HG02970 (cell line): ENCODE data around the gene SPSB4.
"Not testable (repeated sequence)": the region's sequence is repeated elsewhere in the genome, so short reads cannot be mapped to it uniquely, and the experiment has no call there.

Experiments used
- ATAC-seq: cut with Tn5 transposase; IDR thresholded peaks from one replicate; pipeline ENCODE4 v1.9.1; 2021; ENCODE audit warnings: mild to moderate bottlenecking, moderate library complexity, moderate number of reproducible peaks; ENCODE audit not compliant: unreplicated experiment, low FRiP score

The SPSB4 gene

DNA sequence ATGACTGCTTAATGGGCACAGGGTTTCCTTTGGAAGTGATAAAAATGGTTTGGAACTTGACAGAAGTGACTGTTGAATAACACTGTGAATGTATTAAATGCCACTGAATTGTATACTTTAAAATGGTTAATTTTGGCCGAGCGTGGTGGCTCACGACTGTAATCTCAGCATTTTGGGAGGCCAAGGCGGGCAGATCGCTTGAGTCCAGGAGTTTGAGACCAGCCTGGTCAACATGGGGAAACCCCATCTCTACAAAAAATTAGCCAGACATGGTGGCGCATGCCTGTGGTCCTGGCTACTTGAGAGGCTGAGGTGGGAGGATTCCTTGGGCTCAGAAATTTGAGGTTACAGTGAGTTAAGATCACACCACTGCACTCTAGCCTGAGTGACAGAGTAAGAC lies 62.5 kb downstream of the SPSB4 start:
- ATAC-seq = not testable (repeated sequence)

DNA sequence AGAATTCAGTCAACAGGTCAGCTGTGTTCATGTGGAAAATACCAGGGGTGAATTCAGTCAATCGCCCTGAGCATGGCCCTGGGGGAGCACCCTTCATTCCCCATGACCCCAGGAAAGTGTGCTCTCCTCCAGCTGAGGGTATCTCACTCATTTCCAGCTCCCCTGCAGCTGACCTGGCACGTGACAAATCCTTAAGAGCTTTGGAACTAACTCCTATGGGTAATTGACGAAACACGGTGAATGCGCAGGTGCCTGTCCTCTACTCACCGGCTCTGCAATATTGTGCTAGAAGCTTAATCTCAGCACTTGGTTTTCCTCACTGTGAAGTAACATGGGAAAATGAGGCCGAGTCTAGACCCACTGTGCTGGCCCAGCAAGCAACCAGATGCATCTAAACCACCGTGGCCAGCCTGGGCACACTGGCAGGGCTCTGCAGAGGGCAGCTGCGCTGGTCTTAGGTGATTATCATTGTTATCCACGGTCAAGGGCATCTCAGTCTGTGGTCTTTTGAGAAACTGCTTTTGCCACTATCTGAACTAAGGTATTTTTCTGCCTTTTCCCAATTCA lies 63.1 kb downstream of the SPSB4 start:
- no peak for ATAC-seq

DNA sequence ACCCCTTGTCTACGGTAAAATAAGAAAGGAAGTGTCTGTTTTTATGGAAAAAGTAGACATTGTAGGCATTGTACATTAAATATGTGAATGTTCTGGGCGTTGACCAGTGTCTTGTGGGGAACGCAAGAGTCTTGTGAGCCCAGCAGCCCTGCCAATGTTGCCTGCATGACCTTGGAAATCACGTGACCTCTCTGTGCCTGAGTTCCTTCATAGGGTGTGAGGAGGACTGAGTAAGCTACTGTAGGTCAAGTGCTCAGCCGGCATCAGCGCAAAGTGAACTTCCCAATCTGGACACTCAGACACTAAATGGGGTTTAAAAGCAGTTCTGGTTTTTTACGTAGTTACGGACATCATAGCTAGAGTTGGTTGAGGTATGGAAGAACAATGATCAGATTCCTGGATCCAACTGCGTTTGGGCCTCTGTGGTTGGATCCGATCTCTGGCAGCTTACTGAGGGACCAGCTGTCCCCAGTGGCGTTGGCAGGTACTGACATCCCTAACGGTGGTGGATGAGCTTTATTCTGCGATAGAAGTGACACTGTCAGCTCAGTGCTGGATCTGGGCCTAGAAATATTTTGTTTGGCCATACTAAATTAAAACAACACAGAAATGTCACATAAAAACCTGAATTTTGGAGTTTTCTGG lies 63.8 kb downstream of the SPSB4 start:
- no peak for ATAC-seq

DNA sequence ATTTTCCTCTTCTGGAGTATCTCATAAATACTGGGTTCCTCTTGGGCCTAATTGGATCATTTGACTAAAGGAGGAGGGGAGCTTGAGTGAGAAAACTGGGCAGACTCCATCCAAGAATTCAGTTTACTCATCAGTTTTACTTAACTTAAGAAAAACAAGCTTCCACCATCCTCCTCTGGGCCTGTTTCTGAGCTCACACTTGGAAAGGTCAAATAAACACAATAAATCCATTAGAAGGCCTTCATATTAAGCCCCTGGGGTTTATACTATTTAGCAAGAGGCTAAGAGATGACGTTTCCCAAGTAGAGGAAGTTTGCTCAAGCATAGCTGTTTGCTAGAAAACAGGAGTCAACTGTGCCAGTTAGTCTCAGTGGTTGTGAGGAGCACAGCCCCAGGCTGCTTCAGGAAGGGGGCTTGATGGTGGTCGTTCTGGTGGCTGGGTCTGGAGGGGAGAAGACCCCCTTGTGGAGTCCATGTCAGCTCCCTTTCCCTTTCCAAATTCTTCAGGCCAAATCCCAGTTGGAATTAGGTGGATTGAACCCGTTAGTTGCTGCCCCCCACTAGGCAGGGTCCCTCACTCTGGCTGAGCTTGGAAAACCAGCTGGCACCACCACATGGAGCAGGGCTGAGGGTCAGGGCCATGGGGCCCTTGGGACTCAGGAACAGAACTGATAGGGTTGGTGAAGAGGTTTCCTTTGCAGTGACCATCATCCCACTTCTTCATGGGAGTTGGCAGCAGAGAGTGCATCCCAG lies 64.8 kb downstream of the SPSB4 start:
- no peak for ATAC-seq

DNA sequence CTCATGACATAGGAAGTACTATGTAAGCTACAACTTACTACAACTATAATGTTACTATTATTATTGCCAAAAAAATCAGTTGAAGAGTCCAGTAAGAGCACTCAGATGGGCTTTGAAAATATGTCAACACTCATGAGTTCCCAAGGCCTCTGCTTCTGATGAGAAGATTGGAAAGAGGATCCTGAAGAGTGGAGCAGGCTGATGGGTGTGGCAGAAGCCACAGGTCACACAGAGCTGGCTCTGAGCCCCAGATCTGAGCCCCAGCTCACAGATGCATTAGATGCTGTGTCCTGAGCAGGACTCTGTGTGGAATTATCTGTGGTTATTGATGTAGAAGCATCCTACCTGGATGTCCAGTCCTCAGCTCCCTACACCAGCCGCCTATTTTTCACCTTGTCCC lies 65.6 kb downstream of the SPSB4 start:
- ATAC-seq = no peak

DNA sequence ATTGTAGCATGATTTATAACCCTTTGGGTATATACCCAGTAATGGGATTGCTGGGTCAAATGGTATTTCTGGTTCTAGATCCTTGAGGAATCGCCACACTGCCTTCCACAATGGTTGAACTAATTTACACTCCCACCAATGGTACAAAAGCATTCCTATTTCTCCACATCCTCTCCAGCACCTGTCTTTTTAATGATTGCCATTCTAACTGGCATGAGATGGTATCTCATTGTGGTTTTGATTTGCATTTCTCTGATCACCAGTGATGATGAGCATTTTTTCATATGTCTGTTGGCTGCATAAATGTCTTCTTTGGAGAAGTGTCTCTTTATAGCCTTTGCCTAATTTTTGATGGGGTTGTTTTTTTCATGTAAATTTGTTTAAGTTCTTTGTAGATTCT lies 66.8 kb downstream of the SPSB4 start:
- not testable (repeated sequence) for ATAC-seq

DNA sequence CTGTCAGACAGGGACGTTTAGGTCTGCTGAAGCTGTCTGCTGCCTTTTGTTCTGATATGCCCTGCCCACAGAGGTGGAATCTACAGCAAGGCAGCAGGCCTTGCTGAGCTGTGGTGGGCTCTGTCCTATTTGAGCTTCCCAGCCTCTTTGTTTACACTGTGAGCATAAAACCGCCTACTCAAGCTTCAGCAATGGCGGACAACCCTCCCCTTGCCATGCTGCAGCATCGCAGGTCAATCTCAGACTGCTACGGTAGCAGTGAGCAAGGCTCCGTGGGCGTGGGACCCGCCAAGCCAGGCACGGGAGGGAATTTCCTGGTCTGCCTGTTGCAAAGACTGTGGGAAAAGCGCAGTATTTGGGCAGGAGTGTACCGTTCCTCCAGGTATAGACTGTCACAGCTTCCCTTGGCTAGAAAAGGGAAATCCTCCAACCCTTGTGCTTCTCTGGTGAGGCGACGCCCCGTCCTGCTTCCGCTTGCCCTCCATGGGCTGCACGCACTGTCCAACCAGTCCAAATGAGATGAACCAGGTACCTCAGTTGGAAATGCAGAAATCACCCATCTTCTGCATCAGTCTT lies 71.4 kb downstream of the SPSB4 start:
- ATAC-seq = no peak

DNA sequence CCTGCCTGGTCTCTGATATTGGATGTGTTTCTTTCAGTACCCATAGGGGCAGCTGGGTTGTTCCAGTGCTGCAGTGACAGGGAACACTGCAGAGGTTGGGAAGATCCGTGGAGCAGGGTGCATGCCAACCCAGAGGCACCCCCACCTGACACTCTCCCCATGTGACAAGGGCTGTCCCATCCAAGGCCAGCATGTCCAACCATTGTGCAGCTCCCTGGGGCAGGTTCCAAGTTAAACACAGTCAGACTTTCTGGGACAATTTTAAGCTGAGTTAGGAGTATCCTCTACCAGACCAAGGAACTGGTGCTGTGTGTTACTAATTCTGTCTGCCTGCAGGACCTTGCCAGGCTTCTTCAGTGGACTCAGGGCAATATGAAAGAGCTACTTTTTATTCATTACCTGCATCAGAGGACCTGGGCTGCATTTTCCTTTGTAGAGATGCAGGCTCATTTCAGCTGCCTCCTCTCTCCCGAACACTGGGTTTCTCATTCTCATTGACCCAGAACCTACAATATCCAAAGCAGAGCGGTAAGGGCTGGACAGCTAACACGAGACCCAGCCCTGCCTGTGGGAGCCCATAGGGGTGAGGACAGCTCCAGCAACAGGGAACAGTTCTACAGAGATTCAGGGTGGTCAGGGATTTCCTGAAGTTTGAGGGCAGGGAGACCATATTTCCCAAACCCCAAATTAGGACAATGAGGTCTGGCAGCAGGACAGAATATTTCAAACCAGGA lies 72.7 kb downstream of the SPSB4 start:
- no peak for ATAC-seq

DNA sequence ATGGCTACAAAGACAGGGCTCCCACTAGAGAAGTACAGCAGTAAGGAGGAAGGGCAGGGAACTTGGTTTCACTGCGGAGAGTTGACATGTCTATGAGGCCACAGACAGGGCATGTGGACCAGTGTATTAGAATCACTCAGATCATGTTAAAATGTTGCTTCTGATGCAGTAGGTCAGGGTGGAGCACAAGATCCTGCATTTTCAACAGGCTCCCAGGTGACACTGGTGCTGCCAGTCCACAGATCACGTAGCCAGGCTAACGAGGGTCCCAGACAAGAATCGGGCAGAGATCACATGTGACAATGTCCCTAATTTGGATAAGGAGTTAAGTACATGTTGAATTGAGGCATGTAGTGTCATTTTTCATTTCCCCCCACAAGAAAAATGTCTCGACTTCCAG lies 73.6 kb downstream of the SPSB4 start:
- ATAC-seq = no peak

DNA sequence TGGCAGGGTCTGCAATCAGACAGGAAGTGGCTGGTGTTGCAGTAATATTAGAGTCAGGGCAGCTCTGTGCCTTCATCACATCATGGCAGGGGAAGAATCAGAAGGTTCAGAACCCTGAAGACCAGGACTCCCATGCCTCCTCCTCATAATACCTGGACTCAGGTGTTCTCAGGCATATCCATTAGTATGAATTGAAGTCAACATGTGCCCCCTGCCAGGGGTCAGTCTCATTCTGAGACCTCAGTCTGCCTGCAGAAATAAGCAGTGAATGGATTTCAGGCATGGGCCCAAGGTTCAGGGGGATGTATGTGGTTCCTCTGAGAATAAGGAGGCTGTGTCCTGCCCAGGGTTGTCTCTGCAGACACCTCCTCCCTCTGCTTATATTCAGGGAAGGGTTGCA lies 74.2 kb downstream of the SPSB4 start:
- no peak for ATAC-seq

DNA sequence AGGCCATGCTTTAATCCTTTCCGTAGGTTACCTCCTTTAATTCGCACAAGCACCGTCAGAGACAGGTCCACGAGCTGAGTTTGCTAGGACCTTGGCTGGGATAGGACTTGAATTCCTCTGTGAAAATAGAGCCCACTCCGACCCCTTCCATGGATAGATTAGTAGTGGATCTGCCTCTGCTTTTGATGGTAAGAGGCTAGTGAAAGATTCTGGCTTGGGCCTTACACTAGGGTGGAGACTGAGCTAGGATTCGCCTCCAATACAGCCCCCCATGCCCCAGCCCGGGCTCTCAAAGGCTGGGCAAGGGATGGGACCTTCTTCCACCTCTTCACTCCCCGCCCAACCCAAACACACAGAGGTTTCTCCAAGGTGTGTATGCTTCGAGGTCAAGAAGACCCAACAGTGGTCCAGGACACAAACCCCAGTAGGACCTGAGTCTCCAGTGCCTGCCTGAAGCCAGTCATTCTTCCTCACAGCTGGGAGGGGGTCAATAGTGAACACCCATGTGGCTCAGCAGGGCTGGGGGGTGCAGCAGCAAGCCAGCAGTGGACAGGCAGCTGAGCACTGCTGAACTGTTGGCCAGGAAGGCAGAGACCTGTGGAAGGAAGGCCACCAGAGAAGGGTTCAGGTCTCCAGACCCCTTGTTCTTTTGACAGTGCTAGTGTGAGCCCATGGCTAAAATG lies 75.7 kb downstream of the SPSB4 start:
- no peak for ATAC-seq

DNA sequence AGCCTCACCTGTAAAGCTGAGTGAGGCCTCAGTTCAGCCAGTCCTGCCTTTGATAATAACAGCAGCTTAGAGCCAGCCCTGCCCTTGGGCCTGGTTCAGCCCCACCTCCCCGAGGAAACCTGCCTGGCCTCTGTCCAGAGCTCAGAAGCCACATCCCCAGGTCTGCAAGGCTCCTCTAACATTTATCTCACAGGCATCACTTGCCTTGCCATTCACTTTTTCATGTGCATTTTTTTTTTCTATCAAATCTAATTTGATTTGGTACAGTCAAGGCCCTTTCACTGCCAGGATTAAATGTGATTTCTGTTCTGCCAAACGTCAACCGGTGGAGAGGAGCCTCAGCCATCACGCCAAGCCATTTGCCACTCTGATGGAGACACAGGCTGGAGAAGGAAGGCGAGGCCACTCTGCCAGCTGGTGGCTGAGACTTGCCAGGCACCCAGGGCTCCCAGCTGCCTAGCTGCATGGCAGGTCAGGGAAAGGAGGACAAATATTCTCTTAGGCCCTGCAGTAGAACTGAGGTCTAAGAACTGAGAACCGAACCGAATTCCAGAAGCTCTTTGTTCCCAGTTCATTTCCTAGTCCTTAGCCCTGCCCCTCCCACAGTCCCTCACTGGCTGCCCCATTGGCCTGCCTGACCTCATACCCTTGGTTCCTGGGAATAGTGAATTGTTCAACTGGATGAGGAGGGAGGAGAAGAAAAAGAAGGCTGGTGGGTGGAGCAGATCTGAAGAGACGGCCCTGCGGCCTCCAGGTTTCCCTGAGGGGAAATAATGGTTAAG lies 76.4 kb downstream of the SPSB4 start:
- no peak for ATAC-seq

DNA sequence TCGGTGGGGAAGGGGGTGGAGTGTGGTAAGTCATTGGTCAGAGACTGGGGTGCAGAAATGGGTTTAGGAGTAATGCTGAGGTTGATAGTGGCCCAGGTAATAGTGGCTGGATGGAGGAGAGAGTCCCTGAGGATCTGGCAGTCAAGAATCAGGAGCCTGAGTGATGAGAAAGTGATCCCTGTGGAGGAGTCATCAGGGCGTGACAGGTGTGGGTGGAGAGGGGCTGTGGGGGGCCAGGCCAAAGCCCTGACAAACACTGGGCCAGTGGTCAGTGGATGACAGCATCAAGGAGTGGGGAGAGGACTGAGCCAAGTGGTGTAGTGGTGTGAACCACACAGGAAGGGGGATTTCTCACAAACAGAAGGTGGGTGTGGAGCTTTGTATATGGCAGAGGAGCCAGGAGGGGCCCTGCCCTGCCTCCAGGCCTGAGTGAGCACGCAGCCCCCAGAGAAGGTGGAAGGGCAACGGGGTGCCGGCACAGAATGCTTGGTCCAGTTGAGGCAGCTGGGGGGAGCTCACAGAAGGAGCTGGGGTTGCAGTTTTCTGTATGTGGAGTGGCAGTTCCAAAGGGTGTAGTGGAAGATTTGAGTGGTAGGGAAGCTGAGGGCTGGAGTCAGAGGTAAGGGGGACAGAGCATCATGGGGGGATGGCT lies 77.1 kb downstream of the SPSB4 start:
- ATAC-seq = no peak

DNA sequence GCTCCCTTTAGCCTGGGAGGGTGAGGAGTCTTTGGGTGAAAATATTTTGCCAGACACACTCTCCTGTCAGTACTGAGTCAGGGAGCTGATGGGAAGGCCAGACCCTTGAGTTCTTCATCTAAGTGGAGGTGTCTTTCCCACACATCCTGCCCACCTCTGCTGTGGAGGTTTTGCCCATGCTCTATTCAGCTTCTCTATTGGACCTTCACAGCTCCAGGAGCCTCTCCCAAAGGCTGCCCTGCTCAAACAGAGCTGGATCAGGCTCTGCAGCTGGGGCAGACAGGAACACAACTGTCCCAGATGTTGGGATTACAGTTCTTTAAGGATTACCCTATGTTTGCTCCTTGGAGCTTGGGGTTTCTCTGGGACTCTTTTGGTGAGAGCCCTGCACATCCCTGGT lies 77.9 kb downstream of the SPSB4 start:
- no peak for ATAC-seq

DNA sequence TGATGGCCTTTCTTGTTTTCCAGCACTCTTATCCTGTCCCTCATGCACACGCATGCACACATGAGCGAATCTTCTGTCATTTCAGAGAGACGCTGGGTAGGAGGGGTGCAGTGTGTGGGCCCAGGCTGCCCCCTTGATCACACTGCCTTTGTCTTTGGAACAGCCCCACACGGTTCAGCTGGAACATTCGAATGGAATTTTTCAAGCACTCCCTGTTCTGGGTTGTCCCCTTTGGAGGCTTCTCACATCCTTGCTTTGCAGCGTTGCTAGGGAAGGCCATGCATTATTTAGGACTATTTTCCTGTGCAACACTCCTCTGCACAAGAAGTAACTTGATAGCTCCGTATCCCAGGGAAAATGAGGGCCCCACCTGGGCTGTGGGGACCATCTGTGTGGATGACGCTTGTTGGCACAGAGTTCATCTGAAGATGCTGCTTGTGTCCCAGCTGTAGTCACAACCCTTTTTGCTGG lies 78.4 kb downstream of the SPSB4 start:
- no peak for ATAC-seq

DNA sequence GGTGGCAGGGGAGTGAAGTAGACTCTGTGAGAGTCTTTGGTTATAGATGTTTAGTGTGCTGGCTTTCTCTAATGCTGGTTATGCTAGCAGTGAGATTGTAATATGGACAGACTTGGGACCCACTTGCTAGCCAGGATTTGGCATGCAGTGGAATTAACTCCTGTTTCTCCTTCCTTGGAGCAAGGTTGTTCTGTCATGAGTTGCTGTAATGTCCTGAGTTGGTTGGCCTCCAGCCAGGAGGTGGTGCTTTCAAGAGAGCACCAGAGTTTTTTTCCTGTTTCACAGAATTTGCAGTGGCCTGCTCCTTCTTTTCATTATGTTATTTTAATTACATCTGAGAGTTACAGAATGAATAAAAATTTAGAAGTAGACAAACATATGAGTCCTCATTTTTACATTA lies 92.4 kb downstream of the SPSB4 start:
- no peak for ATAC-seq

DNA sequence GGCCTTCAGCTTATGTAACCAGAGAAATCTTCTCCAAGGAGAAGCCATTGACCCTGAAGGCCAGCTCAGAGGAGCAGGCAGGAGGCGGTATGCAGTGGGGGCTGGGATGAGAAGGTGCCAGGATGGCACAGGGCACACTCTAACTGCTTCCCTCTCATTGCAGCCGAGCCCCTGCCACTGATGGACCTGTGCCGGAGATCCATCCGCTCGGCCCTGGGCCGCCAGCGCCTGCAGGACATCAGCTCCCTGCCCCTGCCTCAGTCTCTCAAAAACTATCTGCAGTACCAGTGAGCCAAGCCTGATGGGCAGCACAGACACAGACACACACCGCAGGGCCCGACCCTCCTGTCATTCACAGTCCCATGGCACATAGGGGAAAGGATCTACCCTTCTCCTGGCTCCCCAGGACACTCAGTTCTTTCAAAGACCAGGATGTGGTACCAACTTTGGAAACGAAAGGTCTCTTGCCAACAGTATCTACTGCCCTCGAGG lies 95.9 kb downstream of the SPSB4 start:
- ATAC-seq = no peak

DNA sequence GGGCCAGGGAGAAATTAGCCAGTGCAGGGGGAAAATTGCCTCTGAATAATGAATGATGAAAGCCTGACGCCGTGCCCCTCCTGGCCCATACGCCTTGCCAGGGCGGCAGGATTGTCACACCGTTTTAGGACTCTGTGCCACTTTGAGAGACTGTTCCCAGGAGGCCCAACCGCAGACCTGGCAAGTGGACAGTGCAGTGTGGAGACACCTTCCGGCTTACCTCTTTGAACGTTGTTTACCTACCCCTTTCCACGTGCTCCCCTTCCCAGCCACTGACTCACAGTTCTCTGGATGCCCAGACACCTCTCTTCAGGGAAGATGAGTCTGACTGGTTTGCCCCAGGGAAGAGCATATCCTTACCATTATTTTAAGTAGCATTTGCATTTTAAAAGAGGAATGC lies 96.5 kb downstream of the SPSB4 start:
- no peak for ATAC-seq

DNA sequence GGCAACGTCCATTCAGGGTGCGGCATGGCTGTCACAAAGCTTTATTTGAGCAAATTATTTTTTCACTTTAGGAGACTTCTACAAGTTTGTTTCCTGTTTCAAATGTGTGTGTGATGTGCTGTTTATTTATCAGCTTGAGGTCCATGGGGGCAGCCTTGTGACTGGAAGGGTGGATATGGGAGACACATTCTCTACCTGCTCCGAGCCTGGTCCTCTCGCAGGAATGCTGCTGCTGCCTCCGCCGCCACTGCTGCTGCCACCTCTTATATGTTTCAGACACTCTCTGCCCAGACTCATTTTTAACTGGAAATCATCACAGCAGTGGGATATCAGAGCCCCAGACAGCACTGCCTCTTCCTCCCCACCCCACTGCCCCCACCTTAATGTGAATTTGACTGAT lies 97.0 kb downstream of the SPSB4 start:
- no peak for ATAC-seq
